Hepatocyte (in vitro differentiated cells): ENCODE data around the gene TRPC4. TPM values are rescaled to one million over a fixed set of nuclear protein-coding genes. Genes with fewer than 3 reads are reported as not detected.

Experiments
- DNase-seq: peaks from one replicate; pipeline ENCODE4 v3.0.0-alpha.2; 2016; ENCODE audit warnings: low spot score
- H2AFZ ChIP-seq: fragments of 200-600 bp; sonication (generic); 2 replicates; pipeline ENCODE4 v1.6.0; 2016; ENCODE audit warnings: antibody characterized with exemption, mild to moderate bottlenecking
- H3K27ac ChIP-seq: fragments of 200-600 bp; sonication (generic); 2 replicates; pipeline ENCODE4 v1.5.1; 2016; ENCODE audit warnings: mild to moderate bottlenecking
- H3K27me3 ChIP-seq: fragments of 200-600 bp; sonication (generic); 2 replicates; pipeline ENCODE4 v1.6.1; 2016
- H3K36me3 ChIP-seq: fragments of 200-600 bp; sonication (generic); replicated peaks from 2 replicates; pipeline ENCODE4 v1.5.1; 2016; ENCODE audit warnings: low read depth; ENCODE audit not compliant: insufficient read depth
- H3K4me1 ChIP-seq: fragments of 200-600 bp; sonication (generic); 2 replicates; pipeline ENCODE4 v1.5.1; 2016; ENCODE audit warnings: mild to moderate bottlenecking, moderate library complexity; ENCODE audit not compliant: insufficient read depth
- H3K4me2 ChIP-seq: fragments of 200-600 bp; sonication (generic); 2 replicates; pipeline ENCODE4 v1.6.0; 2016
- H3K4me3 ChIP-seq: fragments of 200-600 bp; sonication (generic); 2 replicates; pipeline ENCODE4 v1.5.1; 2016; ENCODE audit warnings: mild to moderate bottlenecking
- H3K79me2 ChIP-seq: fragments of 200-600 bp; sonication (generic); 2 replicates; pipeline ENCODE4 v1.6.0; 2017; ENCODE audit warnings: mild to moderate bottlenecking
- H3K9me2 ChIP-seq: fragments of 200-600 bp; sonication (generic); replicated peaks from 2 replicates; pipeline ENCODE4 v1.6.0; 2017; ENCODE audit warnings: mild to moderate bottlenecking; ENCODE audit not compliant: insufficient read depth
- H3K9me3 ChIP-seq: fragments of 200-600 bp; sonication (generic); 2 replicates; pipeline ENCODE4 v1.5.1; 2016; ENCODE audit warnings: low read depth, mild to moderate bottlenecking
- H4K20me1 ChIP-seq: fragments of 200-600 bp; sonication (generic); 2 replicates; pipeline ENCODE4 v1.6.0; 2016; ENCODE audit warnings: mild to moderate bottlenecking; ENCODE audit not compliant: insufficient read depth, poor library complexity, severe bottlenecking
- EZH2 ChIP-seq: fragments of 200-600 bp; sonication (generic); IDR thresholded peaks from 2 replicates; pipeline ENCODE4 v1.6.1; 2016; ENCODE audit warnings: antibody characterized with exemption, mild to moderate bottlenecking, borderline replicate concordance
- EZH2phosphoT487 ChIP-seq: fragments of 200-600 bp; sonication (generic); IDR thresholded peaks from one replicate; pipeline ENCODE4 v1.6.1; 2018; ENCODE audit warnings: antibody characterized with exemption, mild to moderate bottlenecking, low read depth, moderate library complexity; ENCODE audit not compliant: unreplicated experiment, severe bottlenecking
- WGBS: methylation state at CpG from one replicate; pipeline ENCODE4 v1.1.6; 2016; ENCODE audit warnings: low lambda C conversion rate; ENCODE audit errors: missing lambda C conversion rate; 5-methylcytosine and 5-hydroxymethylcytosine counted together
- polyA plus RNA-seq: library from polyadenylated mRNA; unstranded; fragments of >200 nt; fragmentation: Nextera tagmentation; extraction: Ambion mirVana; gene quantifications from 2 replicates; pipeline ENCODE4 v1.2.1, GENCODE V29; 2016
- total RNA-seq: library from RNA; depleted of rRNA; stranded (reverse); fragments of >200 nt; gene quantifications from 2 replicates; pipeline ENCODE4 v1.2.3, GENCODE V29; 2014
- TF ChIP-seq, protein P1 (sequence below): fragments of 200-600 bp; sonication (generic); IDR thresholded peaks from 2 replicates; pipeline ENCODE4 v1.5.1; 2016; ENCODE audit warnings: antibody characterized with exemption, mild to moderate bottlenecking; ENCODE audit not compliant: poor library complexity

TRPC4 gene
- total RNA-seq = 0.50 and 0.72 TPM in 2 replicates
- 0.28 and 0.83 TPM in 2 replicates for polyA plus RNA-seq

DNA sequence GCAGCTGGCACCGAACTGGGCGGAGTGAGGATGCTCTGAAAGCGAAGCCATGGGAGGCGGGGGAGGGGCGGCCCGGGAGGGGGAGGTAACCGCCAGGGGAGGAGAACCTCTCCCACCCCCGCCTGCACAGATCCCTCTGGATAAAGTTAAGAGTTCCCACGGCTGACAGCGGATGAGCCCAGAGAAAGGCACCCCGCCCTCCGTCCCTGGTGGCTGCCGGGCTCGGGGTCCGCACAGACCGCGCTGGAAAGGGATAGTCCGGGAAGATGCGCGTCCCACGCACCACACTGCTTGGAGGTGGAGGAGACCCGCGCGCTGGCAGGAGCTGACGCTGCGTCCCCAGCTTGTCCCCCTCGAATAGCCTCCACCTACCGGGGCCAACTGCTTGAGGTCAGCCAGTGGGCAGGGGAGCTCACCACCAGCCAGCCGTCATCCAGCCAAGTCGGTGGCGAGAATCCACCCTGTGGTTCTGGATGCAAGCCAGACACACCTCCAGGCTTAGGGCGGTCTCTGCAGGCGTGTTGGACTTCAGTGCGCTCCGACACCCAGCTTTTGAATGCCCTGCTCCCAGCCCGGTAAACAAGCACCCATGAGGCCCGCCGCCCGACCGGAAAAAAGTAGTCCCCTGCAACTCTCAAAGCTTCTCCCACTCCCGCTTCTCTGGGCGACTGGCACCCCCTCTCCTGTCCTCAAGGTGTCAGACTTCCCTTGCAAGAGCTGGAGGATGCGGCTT is at the start of gene TRPC4:
TSS of gene TRPC4 (minus strand) at position 17 of the 733 bp plus-strand sequence. CDS start 86,439 bp downstream, outside the sequence.
- 2% methylated on average over 24 of the region's 43 CpGs for WGBS
- peak within 1 kb of the TSS; percentile 94 for H3K4me2 ChIP-seq
- peak within 1 kb of the TSS; percentile 87 for H2AFZ ChIP-seq
- H4K20me1 ChIP-seq = no peaks in the 10 kb centered on the region
- H3K9me2 ChIP-seq = no peaks in the 10 kb centered on the region
- TF ChIP-seq, protein P1, sequence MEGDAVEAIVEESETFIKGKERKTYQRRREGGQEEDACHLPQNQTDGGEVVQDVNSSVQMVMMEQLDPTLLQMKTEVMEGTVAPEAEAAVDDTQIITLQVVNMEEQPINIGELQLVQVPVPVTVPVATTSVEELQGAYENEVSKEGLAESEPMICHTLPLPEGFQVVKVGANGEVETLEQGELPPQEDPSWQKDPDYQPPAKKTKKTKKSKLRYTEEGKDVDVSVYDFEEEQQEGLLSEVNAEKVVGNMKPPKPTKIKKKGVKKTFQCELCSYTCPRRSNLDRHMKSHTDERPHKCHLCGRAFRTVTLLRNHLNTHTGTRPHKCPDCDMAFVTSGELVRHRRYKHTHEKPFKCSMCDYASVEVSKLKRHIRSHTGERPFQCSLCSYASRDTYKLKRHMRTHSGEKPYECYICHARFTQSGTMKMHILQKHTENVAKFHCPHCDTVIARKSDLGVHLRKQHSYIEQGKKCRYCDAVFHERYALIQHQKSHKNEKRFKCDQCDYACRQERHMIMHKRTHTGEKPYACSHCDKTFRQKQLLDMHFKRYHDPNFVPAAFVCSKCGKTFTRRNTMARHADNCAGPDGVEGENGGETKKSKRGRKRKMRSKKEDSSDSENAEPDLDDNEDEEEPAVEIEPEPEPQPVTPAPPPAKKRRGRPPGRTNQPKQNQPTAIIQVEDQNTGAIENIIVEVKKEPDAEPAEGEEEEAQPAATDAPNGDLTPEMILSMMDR = peak; percentile 68
- TF ChIP-seq EZH2phosphoT487 = no peak
- H3K4me3 ChIP-seq = peak within 1 kb of the TSS; percentile 66
- H3K36me3 ChIP-seq = no peaks in the 10 kb centered on the region
- H3K79me2 ChIP-seq = no peaks in the 10 kb centered on the region
- peak; percentile 78 for DNase-seq
- peaks cover 48% of the 10 kb centered on the region for H3K27me3 ChIP-seq
- H3K4me1 ChIP-seq = peaks cover 5% of the 10 kb centered on the region
- H3K27ac ChIP-seq = no peak within 1 kb of the TSS
- no peaks in the 10 kb centered on the region for H3K9me3 ChIP-seq

DNA sequence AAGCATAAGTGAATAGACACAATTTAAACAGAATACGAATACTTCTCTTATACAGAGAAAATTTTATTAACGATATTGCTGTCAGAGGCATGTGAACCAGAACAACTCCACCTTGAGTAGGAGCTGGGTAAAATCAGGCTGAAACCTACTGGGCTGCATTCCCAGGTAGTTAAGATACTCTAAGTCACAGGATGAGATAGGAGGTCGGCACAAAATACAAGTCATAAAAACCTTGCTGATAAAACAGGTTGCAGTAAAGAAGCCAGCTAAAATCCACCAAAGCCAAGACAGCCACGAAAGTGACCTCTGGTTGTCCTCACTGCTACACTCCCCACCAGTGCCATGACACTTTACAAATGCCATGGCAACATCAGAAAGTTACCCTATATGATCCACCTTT is 49.2 kb upstream of the TRPC4 start:
- DNase-seq = peak; percentile 44
- Histone ChIP-seq H4K20me1 (no peaks in the 10 kb centered on the region), H3K79me2 (no peaks in the 10 kb centered on the region), H3K4me2 (peak overlapping the region; percentile 49), H3K9me2 (no peaks in the 10 kb centered on the region), H3K27me3 (no peaks in the 10 kb centered on the region), H3K4me1 (no peaks in the 10 kb centered on the region), H3K36me3 (no peaks in the 10 kb centered on the region), H2AFZ (no peak overlapping the region), H3K4me3 (no peak overlapping the region), H3K9me3 (no peaks in the 10 kb centered on the region), H3K27ac (peak overlapping the region; percentile 35)
- 13% methylated on average over 4 of the region's 4 CpGs for WGBS
- no peak for TF ChIP-seq EZH2phosphoT487
- TF ChIP-seq, protein P1 = peak; percentile 15

DNA sequence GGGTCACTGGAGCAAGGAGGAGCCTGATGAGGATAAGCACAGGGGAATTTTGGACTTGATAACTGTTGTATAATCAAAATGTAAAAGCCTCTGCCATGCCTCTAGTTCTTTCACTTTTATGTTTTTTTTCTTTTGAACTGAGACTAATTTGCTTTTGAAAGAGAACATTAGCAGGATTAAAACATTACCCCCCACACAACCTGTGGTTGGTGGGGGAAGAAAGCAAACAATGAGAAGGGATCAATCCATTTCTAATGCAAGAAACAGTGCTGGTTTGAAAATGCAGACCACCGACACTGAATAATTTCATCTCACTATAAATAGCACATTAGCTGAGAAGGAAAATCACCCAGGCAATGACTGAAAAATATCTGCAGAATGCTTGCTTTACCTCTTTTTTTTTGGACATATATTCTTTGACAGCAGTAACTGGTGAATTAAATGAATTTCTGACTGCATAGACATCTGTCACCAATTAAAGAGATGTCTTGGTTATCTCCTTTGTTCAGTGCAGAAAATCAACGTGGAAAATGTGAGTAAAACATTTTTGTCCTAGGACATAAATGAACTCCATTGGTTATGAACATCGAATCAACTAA is 48.6 kb upstream of the TRPC4 start:
- peak overlapping the region; percentile 49 for H3K4me2 ChIP-seq
- no peaks in the 10 kb centered on the region for H3K79me2 ChIP-seq
- H3K27me3 ChIP-seq = no peaks in the 10 kb centered on the region
- H3K9me3 ChIP-seq = no peaks in the 10 kb centered on the region
- no peaks in the 10 kb centered on the region for H3K9me2 ChIP-seq
- no peak for DNase-seq
- H3K36me3 ChIP-seq = no peaks in the 10 kb centered on the region
- no peak overlapping the region for H3K27ac ChIP-seq
- H3K4me3 ChIP-seq = no peak overlapping the region
- TF ChIP-seq EZH2 (no peak), EZH2phosphoT487 (no peak)
- TF ChIP-seq, protein P1 = no peak
- WGBS = 27% methylated on average over 3 of the region's 3 CpGs
- no peaks in the 10 kb centered on the region for H3K4me1 ChIP-seq
- H4K20me1 ChIP-seq = no peaks in the 10 kb centered on the region
- H2AFZ ChIP-seq = no peak overlapping the region
